Duodenal mucosa (tissue), 2 donors: ENCODE data around the gene NOSTRIN.
"Not testable (repeated sequence)": the region's sequence is repeated elsewhere in the genome, so short reads cannot be mapped to it uniquely, and the experiment has no call there.

ENCODE experiments used
- H3K27ac ChIP-seq: one replicate; pipeline ENCODE4 v1.7.0; 2013; ENCODE audit warnings: low read depth, low read length
- H3K27me3 ChIP-seq, 2 donors: one replicate each; pipeline ENCODE4 v1.7.0; 2013; ENCODE audit warnings: low read length in 2 of 2, control low read depth in 1 of 2; ENCODE audit not compliant: insufficient read depth in 2 of 2, control insufficient read depth in 1 of 2
- H3K36me3 ChIP-seq, 2 donors: one replicate each; pipeline ENCODE4 v1.7.0; 2013; ENCODE audit warnings: low read length in 2 of 2, control low read depth in 1 of 2; ENCODE audit not compliant: insufficient read depth in 2 of 2, control insufficient read depth in 1 of 2
- H3K4me1 ChIP-seq, 2 donors: one replicate each; pipeline ENCODE4 v1.7.0; 2013; ENCODE audit warnings: low read length in 2 of 2, control low read depth in 1 of 2; ENCODE audit not compliant: insufficient read depth in 2 of 2, control insufficient read depth in 1 of 2
- H3K4me3 ChIP-seq, 2 donors: one replicate each; pipeline ENCODE4 v1.7.0; 2013; ENCODE audit warnings: low read length in 2 of 2, low read depth in 1 of 2
- H3K9ac ChIP-seq, 2 donors: one replicate each; pipeline ENCODE4 v1.7.0; 2013; ENCODE audit warnings: low read length in 2 of 2, low read depth in 1 of 2
- H3K9me3 ChIP-seq, 2 donors: one replicate each; pipeline ENCODE4 v1.7.0; 2013; ENCODE audit warnings: low read length in 2 of 2, control low read depth in 1 of 2; ENCODE audit not compliant: control insufficient read depth in 1 of 2

The NOSTRIN gene

GRCh38 chr2:168848225-168848624 lies 45.8 kb downstream of the NOSTRIN start:
- Histone ChIP-seq H3K9me3 (no peaks in the 10 kb centered on the region), H3K27me3 (no peaks in the 10 kb centered on the region), H3K27ac (no peak overlapping the region), H3K4me1 (no peaks in the 10 kb centered on the region), H3K4me3 (no peak overlapping the region), H3K36me3 (peaks cover 6 to 30% of the 10 kb centered on the region in 2 donors), H3K9ac (no peak overlapping the region)

GRCh38 chr2:168849610-168850009 lies 47.2 kb downstream of the NOSTRIN start:
- Histone ChIP-seq H3K4me1 (no peaks in the 10 kb centered on the region), H3K9ac (no peak overlapping the region), H3K4me3 (no peak overlapping the region), H3K36me3 (peaks cover 8 to 30% of the 10 kb centered on the region in 2 donors), H3K27me3 (no peaks in the 10 kb centered on the region), H3K9me3 (no peaks in the 10 kb centered on the region), H3K27ac (no peak overlapping the region)

GRCh38 chr2:168850846-168851245 lies 48.4 kb downstream of the NOSTRIN start:
- H3K27me3 ChIP-seq: no peaks in the 10 kb centered on the region
- H3K9ac ChIP-seq: no peak overlapping the region
- no peaks in the 10 kb centered on the region for H3K4me1 ChIP-seq
- H3K36me3 ChIP-seq: peaks cover 10 to 29% of the 10 kb centered on the region in 2 donors
- no peak overlapping the region for H3K27ac ChIP-seq
- H3K4me3 ChIP-seq: no peak overlapping the region
- H3K9me3 ChIP-seq: no peaks in the 10 kb centered on the region

- no peak overlapping the region for H3K9ac ChIP-seq
These were observed 49.4 kb downstream of the NOSTRIN start for GRCh38 chr2:168851674-168852320.

GRCh38 chr2:168852481-168852880 lies 50.0 kb downstream of the NOSTRIN start:
- no peak overlapping the region for H3K4me3 ChIP-seq
- no peak overlapping the region for H3K9ac ChIP-seq
- H3K9me3 ChIP-seq: no peaks in the 10 kb centered on the region
- no peaks in the 10 kb centered on the region for H3K27me3 ChIP-seq
- H3K36me3 ChIP-seq: peaks cover 10 to 19% of the 10 kb centered on the region in 2 donors
- no peak overlapping the region for H3K27ac ChIP-seq
- H3K4me1 ChIP-seq: no peaks in the 10 kb centered on the region

More at GRCh38 chr2:168851674-168852320, 49.4 kb downstream of the NOSTRIN start:
- Histone ChIP-seq H3K4me3 (no peak overlapping the region), H3K9me3 (no peaks in the 10 kb centered on the region), H3K27ac (no peak overlapping the region), H3K36me3 (peaks cover 10 to 20% of the 10 kb centered on the region in 2 donors), H3K4me1 (no peaks in the 10 kb centered on the region), H3K27me3 (no peaks in the 10 kb centered on the region)

- no peak overlapping the region for H3K27ac ChIP-seq
- H3K9ac ChIP-seq: no peak overlapping the region
- H3K4me1 ChIP-seq: no peaks in the 10 kb centered on the region
- no peaks in the 10 kb centered on the region for H3K27me3 ChIP-seq
- no peaks in the 10 kb centered on the region for H3K9me3 ChIP-seq
- peaks cover 10 to 27% of the 10 kb centered on the region in 2 donors for H3K36me3 ChIP-seq
- no peak overlapping the region for H3K4me3 ChIP-seq
These were observed 51.0 kb downstream of the NOSTRIN start for GRCh38 chr2:168853471-168853870.

- no peaks in the 10 kb centered on the region for H3K9me3 ChIP-seq
- no peak overlapping the region for H3K27ac ChIP-seq
- peaks cover 10 to 33% of the 10 kb centered on the region in 2 donors for H3K36me3 ChIP-seq
- no peaks in the 10 kb centered on the region for H3K4me1 ChIP-seq
- H3K4me3 ChIP-seq: no peak overlapping the region
- no peak overlapping the region for H3K9ac ChIP-seq
- H3K27me3 ChIP-seq: no peaks in the 10 kb centered on the region
These were observed 52.2 kb downstream of the NOSTRIN start for GRCh38 chr2:168854651-168855050.

- H3K36me3 ChIP-seq: peaks cover 10 to 34% of the 10 kb centered on the region in 2 donors
- H3K4me3 ChIP-seq: no peak overlapping the region
These were observed 53.2 kb downstream of the NOSTRIN start for GRCh38 chr2:168855601-168856000.

GRCh38 chr2:168858146-168858545 lies 55.7 kb downstream of the NOSTRIN start:
- Histone ChIP-seq H3K4me1 (no peaks in the 10 kb centered on the region), H3K9ac (no peak overlapping the region), H3K4me3 (no peak overlapping the region), H3K27ac (no peak overlapping the region), H3K36me3 (peaks cover 10 to 39% of the 10 kb centered on the region in 2 donors), H3K9me3 (no peaks in the 10 kb centered on the region), H3K27me3 (no peaks in the 10 kb centered on the region)

More at GRCh38 chr2:168855601-168856000, 53.2 kb downstream of the NOSTRIN start:
- Histone ChIP-seq H3K4me1 (no peaks in the 10 kb centered on the region), H3K9ac (no peak overlapping the region), H3K27ac (no peak overlapping the region), H3K9me3 (no peaks in the 10 kb centered on the region), H3K27me3 (no peaks in the 10 kb centered on the region)

GRCh38 chr2:168867164-168867563 lies 64.7 kb downstream of the NOSTRIN start:
- H3K27ac ChIP-seq, H3K4me3 ChIP-seq, H3K27me3 ChIP-seq, H3K9ac ChIP-seq, H3K4me1 ChIP-seq, H3K9me3 ChIP-seq: not testable (repeated sequence)
- H3K36me3 ChIP-seq: peaks cover 16 to 30% of the 10 kb centered on the region in 2 donors
